ENCODE data around the gene CNNM2. TPM values are rescaled to one million over a fixed set of nuclear protein-coding genes. Genes with fewer than 3 reads are reported as not detected.

CNNM2 gene
- total RNA-seq, 1 donor from 2014 or later: 3.9 TPM

- no peak for FAIRE-seq
- DNase-seq (ENCODE audit: low read depth): no peak
- Histone ChIP-seq H3K36me3 (ENCODE audit: control insufficient read depth, insufficient read depth, low read length) (no peaks in the 10 kb centered on the region), H3K27me3 (ENCODE audit: control insufficient read depth, insufficient read depth, low read length) (no peaks in the 10 kb centered on the region), H3K4me3 (ENCODE audit: low read depth, low read length) (no peak overlapping the region)
- TF ChIP-seq CTCF (IDR thresholded peaks at IDR 0.05; ENCODE audit: insufficient read depth, low read length, severe bottlenecking): no peak
Measured at GRCh38 chr10:103077491-103078308, 159.6 kb downstream of the CNNM2 start.

- TF ChIP-seq CTCF (IDR thresholded peaks at IDR 0.05; ENCODE audit: insufficient read depth, low read length, severe bottlenecking): no peak
- DNase-seq (ENCODE audit: low read depth) (no peak), FAIRE-seq (no peak)
- no peaks in the 10 kb centered on the region for H3K36me3 ChIP-seq (ENCODE audit: control insufficient read depth, insufficient read depth, low read length)
- H3K27me3 ChIP-seq (ENCODE audit: control insufficient read depth, insufficient read depth, low read length): no peaks in the 10 kb centered on the region
- H3K4me3 ChIP-seq (ENCODE audit: low read depth, low read length): no peak overlapping the region
Measured at GRCh38 chr10:103078309-103078615, 160.2 kb downstream of the CNNM2 start.

GRCh38 chr10:103078676-103079075, 160.6 kb downstream of the CNNM2 start:
- TF ChIP-seq CTCF (IDR thresholded peaks at IDR 0.05; ENCODE audit: insufficient read depth, low read length, severe bottlenecking): no peak
- Histone ChIP-seq H3K36me3 (ENCODE audit: control insufficient read depth, insufficient read depth, low read length) (no peaks in the 10 kb centered on the region), H3K4me3 (ENCODE audit: low read depth, low read length) (no peak overlapping the region), H3K27me3 (ENCODE audit: control insufficient read depth, insufficient read depth, low read length) (no peaks in the 10 kb centered on the region)
- DNase-seq (ENCODE audit: low read depth): no peak
- no peak for FAIRE-seq

- no peak for DNase-seq (ENCODE audit: low read depth)
- no peak for FAIRE-seq
- no peaks in the 10 kb centered on the region for H3K27me3 ChIP-seq (ENCODE audit: control insufficient read depth, insufficient read depth, low read length)
- TF ChIP-seq CTCF (IDR thresholded peaks at IDR 0.05; ENCODE audit: insufficient read depth, low read length, severe bottlenecking): no peak
- H3K36me3 ChIP-seq (ENCODE audit: control insufficient read depth, insufficient read depth, low read length): no peaks in the 10 kb centered on the region
- no peak overlapping the region for H3K4me3 ChIP-seq (ENCODE audit: low read depth, low read length)
Measured at GRCh38 chr10:103079100-103079499, 161.0 kb downstream of the CNNM2 start.

DNA sequence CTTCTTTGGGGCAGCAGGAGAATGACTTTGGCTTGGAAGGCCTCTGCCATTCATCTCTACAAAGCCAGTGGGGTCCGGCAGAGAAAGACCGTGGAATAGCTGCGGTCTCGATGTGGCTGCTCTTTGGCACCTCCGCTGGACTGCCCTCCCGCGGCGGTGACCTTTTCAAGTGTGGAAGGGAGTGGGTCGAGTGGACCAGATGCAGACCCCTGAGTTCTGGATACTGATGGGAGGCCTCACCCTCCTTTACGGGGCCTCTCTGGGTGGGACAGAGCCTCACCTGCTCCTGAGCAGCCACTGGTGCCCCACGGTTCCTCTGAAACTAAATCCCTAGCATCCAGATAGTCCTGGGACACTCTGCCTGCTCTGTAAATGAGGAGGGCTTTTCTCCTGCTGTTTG, 161.9 kb downstream of the CNNM2 start:
- FAIRE-seq (no peak), DNase-seq (ENCODE audit: low read depth) (no peak)
- no peaks in the 10 kb centered on the region for H3K36me3 ChIP-seq (ENCODE audit: control insufficient read depth, insufficient read depth, low read length)
- H3K27me3 ChIP-seq (ENCODE audit: control insufficient read depth, insufficient read depth, low read length): no peaks in the 10 kb centered on the region
- no peak overlapping the region for H3K4me3 ChIP-seq (ENCODE audit: low read depth, low read length)
- TF ChIP-seq CTCF (IDR thresholded peaks at IDR 0.05; ENCODE audit: insufficient read depth, low read length, severe bottlenecking): no peak
